Lower lobe of right lung (tissue), 2 donors: Measurements from ENCODE around the gene CGAS. TPM values are rescaled to one million over a fixed set of nuclear protein-coding genes. Genes with fewer than 3 reads are reported as not detected.

Experiments
- ATAC-seq, 2 donors: fragments of 200-7000 bp; cut with Tn5 transposase; one replicate each; pipeline ENCODE4 v1.9.1; 2020 to 2022; ENCODE audit warnings: mild to moderate bottlenecking in 2 of 2, moderate library complexity in 2 of 2
- DNase-seq: peaks from one replicate; pipeline ENCODE4 v3.0.0-alpha.2; 2020
- H3K27ac ChIP-seq: fragments of 200-600 bp; one replicate; pipeline ENCODE4 v1.8.0; 2022
- H3K27me3 ChIP-seq: fragments of 200-600 bp; one replicate; pipeline ENCODE4 v1.8.0; 2022; ENCODE audit warnings: low read depth
- H3K36me3 ChIP-seq: fragments of 200-600 bp; one replicate; pipeline ENCODE4 v1.8.0; 2022; ENCODE audit warnings: mild to moderate bottlenecking
- H3K4me1 ChIP-seq: fragments of 200-600 bp; one replicate; pipeline ENCODE4 v1.8.0; 2022
- H3K4me3 ChIP-seq: fragments of 200-600 bp; one replicate; pipeline ENCODE4 v1.8.0; 2022; ENCODE audit warnings: mild to moderate bottlenecking
- H3K9me3 ChIP-seq: fragments of 200-600 bp; one replicate; pipeline ENCODE4 v1.8.0; 2022
- CTCF ChIP-seq: fragments of 200-600 bp; IDR thresholded peaks from one replicate; pipeline ENCODE4 v1.8.0; 2022; ENCODE audit warnings: antibody characterized with exemption, mild to moderate bottlenecking
- intact Hi-C: fragments of 100-400 bp; cut with DNase I; formaldehyde crosslinking; loops from one replicate; pipeline ENCODE4 v1.11.0; 2022
- total RNA-seq: library from RNA; stranded (reverse); fragmentation: NEBNext Ultra II Directional; extraction: Animal tissue kit (Norgen Biotek cat#: 25700); gene quantifications from one replicate; pipeline ENCODE4 v1.2.1, GENCODE V29; 2021
- donor health status: DM: no; HTN: yes; CAD: no; lungs with severe emphysema.

Gene CGAS
- total RNA-seq, 1 donor from 2014 or later = 10.4 TPM

- Histone ChIP-seq H3K4me3 (no peak overlapping the region), H3K27me3 (no peaks in the 10 kb centered on the region), H3K27ac (no peak overlapping the region), H3K4me1 (peaks cover 8% of the 10 kb centered on the region), H3K36me3 (peaks cover 34% of the 10 kb centered on the region), H3K9me3 (no peaks in the 10 kb centered on the region)
- intact Hi-C loops = no loop called here
- ATAC-seq (no peak), DNase-seq (no peak)
- TF ChIP-seq CTCF = no peak
These were observed 33.9 kb downstream of the CGAS start for GRCh38 chr6:73418081-73418741.

GRCh38 chr6:73413102-73413501, 39.0 kb downstream of the CGAS start:
- Histone ChIP-seq H3K36me3 (peaks cover 17% of the 10 kb centered on the region), H3K27ac (no peak overlapping the region), H3K4me3 (no peak overlapping the region), H3K9me3 (no peaks in the 10 kb centered on the region), H3K4me1 (no peaks in the 10 kb centered on the region), H3K27me3 (no peaks in the 10 kb centered on the region)
- no peak for TF ChIP-seq CTCF
- no peak for ATAC-seq
- DNase-seq = no peak
- intact Hi-C loops = no loop called here

- H3K4me1 ChIP-seq = no peaks in the 10 kb centered on the region
- DNase-seq (no peak), ATAC-seq (no peak)
- no peak overlapping the region for H3K27ac ChIP-seq
- no peak for TF ChIP-seq CTCF
- H3K27me3 ChIP-seq = no peaks in the 10 kb centered on the region
- intact Hi-C loops = no loop called here
- H3K36me3 ChIP-seq = peaks cover 4% of the 10 kb centered on the region
- H3K9me3 ChIP-seq = no peaks in the 10 kb centered on the region
- H3K4me3 ChIP-seq = no peak overlapping the region
These were observed 42.7 kb downstream of the CGAS start for GRCh38 chr6:73409395-73409794.

GRCh38 chr6:73400656-73401055, 51.4 kb downstream of the CGAS start:
- H3K27me3 ChIP-seq = no peaks in the 10 kb centered on the region
- DNase-seq (no peak), ATAC-seq (no peak)
- H3K4me1 ChIP-seq = no peaks in the 10 kb centered on the region
- intact Hi-C loops = no loop called here
- no peaks in the 10 kb centered on the region for H3K9me3 ChIP-seq
- H3K36me3 ChIP-seq = no peaks in the 10 kb centered on the region
- H3K27ac ChIP-seq = no peak overlapping the region
- no peak overlapping the region for H3K4me3 ChIP-seq
- TF ChIP-seq CTCF = no peak

GRCh38 chr6:73395875-73396274, 56.2 kb downstream of the CGAS start:
- DNase-seq (no peak), ATAC-seq (no peak)
- intact Hi-C loops = no loop called here
- no peaks in the 10 kb centered on the region for H3K36me3 ChIP-seq
- no peak for TF ChIP-seq CTCF
- H3K4me3 ChIP-seq = no peak overlapping the region
- no peaks in the 10 kb centered on the region for H3K9me3 ChIP-seq
- H3K4me1 ChIP-seq = no peaks in the 10 kb centered on the region
- H3K27me3 ChIP-seq = no peaks in the 10 kb centered on the region
- no peak overlapping the region for H3K27ac ChIP-seq
